GM20431 (cell line): Measurements from ENCODE around the gene IL1RL2.

ENCODE experiments used
- in situ Hi-C: fragments of 300-500 bp; cut with MseI, MboI; formaldehyde crosslinking; loops from one replicate; pipeline ENCODE4 v1.15.0; 2020; ENCODE audit warnings: low sequenced_read_pairs; ENCODE audit not compliant: unreplicated experiment

IL1RL2 gene

DNA sequence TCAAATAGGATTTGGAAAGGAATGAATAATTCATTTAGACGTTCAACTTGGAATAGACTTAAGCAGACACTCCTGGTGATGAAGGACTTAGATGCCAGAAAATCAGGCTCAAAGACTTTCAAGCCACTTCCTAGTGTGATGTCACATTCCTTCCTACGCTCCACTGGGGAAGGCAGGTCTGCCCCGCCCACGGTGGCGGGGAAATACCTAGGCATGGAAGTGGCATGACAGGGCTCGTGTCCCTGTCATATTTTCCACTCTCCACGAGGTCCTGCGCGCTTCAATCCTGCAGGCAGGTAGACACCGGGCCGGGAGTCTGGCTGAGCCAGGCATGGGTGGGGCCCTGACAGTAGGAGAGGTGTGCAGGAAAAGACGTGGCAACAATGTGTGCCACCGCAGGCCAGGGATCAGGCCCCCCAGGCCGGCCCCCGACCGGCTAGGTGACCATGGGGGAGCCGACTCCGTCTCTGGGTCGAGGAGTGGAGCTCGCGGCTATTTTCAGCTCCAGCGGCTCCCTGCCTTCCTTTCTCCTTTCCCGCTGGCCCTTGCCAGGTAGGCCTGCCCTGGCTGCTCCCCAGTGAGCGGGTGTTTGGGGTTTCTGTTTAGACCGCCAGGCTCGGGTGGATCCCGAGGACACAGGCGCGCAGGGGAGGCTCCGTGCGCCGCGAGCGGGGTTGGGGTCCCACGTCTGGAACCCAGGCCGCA is at the start of gene IL1RL2:
TSS of gene IL1RL2 (plus strand) at position 233 of the 705 bp plus-strand sequence. CDS start 845 bp downstream, outside the sequence.
- in situ Hi-C loops, result no loop called here

GRCh38 chr2:102137138-102137537 is 49.7 kb upstream of the IL1RL2 start:
- in situ Hi-C loops, result no loop called here

DNA sequence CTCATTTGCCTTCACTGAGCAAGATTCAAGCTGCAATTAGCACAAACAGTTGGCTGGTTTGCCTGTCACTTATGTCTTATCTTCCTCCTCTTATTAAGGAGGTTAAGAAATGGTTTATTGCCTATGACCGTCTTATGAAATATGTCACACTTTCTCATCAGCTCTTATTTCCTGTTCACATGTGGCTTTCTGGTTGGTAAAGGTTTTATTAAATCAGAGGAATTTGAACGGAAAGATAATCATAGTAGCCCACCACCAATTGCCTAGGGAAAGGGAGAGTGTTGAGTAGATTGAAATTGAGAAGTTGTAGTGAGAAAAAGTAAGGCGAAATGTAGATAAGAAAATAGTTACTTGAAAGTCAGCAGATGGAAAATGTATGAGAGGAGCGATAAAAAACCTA is 48.5 kb upstream of the IL1RL2 start:
- in situ Hi-C loops, result no loop called here

DNA sequence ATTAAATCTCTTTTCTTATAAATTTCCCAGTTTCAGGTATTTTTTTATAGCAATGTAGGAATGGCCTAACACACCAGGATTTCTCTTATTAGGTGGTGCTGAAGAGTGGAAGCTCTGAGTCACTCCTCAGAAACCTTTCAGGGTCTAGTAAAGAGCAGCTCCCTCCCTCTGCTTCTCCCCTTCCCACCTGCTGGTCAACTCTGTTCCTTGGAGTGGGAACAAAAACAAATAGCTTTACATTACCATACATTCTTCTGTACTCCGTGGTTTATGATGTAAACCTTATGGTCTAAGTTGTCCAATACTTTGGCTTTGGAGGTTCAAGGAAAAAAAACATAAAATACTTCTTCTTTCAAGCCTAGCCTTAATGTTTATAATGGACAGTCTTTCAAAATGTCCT is 47.0 kb upstream of the IL1RL2 start:
- in situ Hi-C loops, result no loop called here

DNA sequence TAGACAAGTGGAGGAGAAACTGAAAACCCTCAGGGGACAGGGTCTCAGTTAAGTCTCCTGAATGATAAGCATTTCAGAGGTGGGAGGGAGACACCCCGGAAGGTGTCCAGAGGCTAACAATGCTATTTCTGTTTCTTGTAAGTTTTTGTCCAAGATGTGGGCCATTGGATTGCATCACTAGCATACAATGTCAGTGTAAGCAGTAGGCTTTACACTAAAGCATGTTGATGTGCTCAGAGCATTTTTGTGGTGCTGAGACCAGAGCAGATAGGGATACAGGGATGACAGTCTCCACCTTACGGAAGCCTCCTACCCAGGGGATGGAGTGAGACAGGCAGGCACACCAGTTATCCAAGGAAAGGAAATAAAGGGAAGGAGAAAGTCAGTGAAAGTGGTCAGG is 46.4 kb upstream of the IL1RL2 start:
- in situ Hi-C loops, result no loop called here

- in situ Hi-C loops, result no loop called here
These were observed 45.5 kb upstream of the IL1RL2 start for GRCh38 chr2:102141011-102141943.

GRCh38 chr2:102141970-102142828 is 44.6 kb upstream of the IL1RL2 start, which contains the start of gene IL1R1:
IL1R1 (plus strand) TSS chr2:102142746; CDS start chr2:102157725, 14,979 bp downstream.
- in situ Hi-C loops, result no loop called here

- in situ Hi-C loops, result no loop called here
These were observed 43.9 kb upstream of the IL1RL2 start for GRCh38 chr2:102142829-102143449.

DNA sequence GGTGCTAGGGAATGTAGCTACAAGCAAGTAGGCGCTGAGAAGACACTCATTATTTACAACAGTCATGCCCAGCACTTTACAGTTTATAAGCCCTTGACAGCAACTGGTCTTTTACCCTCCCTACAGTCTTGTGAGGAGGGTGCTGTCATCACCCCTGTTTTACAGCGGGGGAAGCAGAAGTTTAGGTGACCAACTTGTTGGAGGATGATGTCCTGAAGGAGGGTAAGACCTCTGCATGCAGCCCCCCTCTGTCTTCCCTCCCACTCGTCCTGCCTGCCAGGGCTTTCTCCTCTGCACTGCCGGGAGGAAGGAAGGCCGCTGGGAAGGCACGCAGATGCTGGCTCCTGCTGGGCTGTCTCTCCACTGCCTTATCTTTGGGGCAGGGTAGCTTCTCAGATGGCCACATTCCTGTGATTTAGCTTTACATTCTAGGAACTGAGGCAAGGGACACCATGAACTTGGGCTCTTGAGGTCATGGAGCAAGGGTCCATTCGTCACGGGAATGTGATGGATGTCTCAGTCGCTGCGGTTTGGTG is 43.3 kb upstream of the IL1RL2 start:
- in situ Hi-C loops, result no loop called here

GRCh38 chr2:102144128-102144527 is 42.7 kb upstream of the IL1RL2 start:
- in situ Hi-C loops, result no loop called here

- in situ Hi-C loops, result no loop called here
These were observed 41.7 kb upstream of the IL1RL2 start for GRCh38 chr2:102145107-102145506.

DNA sequence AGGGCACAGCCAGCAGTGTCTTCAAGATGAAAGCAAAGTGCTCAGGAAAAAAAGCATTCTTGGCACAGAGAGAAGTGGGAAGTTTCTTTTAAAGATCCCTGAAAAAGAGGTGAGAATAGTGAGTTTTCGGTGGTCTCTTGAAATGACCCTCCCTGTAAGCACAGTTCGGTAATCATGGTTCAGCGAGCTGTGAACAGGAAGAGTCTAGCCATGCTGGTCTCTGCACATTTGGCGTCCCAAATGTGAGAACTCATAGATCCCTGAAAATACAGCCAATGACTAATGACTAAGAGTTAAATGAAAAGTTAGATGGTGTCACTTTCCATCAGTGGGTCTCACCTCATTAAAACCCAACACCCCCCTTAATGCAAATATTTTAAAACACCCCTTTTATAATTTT is 40.9 kb upstream of the IL1RL2 start:
- in situ Hi-C loops, result no loop called here

DNA sequence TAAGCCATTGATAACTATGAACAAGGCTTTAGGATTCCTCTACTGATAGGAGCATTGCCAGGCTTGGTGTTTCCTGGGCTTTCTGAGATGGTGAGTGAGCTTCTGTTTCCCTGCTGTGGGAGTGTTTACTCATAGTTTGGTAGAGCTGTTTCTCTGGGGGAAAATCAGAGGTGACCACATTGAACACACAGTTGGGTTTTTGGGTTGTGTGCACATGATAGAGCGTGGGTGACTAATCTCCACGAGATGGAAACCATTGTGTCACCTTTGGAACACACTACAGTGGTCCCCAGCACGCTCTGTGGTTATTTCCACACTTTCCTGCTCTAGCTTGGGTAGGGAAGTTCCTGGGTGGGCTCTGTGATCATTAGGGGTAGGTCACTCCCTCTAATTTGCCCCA is 38.9 kb upstream of the IL1RL2 start:
- in situ Hi-C loops, result no loop called here

DNA sequence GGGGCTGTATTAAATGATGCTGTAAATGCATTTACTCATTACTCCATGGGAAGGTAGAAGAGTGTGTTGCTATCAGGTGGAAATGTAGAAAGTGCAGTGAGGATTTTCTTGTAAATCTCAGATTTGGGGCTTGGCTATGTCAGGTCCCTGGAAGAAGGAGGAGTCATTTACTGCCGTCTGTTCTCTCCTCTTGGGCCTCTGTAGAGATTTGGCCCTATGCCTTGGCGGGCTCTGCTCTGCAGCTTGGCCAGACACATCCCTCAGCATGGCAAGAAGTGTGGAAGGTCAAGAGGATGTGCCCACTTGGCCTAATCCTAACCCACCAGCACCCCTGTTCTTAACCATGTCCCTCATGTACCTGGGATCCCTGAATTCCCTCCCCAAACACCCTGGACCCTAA is 37.6 kb upstream of the IL1RL2 start:
- in situ Hi-C loops, result no loop called here

DNA sequence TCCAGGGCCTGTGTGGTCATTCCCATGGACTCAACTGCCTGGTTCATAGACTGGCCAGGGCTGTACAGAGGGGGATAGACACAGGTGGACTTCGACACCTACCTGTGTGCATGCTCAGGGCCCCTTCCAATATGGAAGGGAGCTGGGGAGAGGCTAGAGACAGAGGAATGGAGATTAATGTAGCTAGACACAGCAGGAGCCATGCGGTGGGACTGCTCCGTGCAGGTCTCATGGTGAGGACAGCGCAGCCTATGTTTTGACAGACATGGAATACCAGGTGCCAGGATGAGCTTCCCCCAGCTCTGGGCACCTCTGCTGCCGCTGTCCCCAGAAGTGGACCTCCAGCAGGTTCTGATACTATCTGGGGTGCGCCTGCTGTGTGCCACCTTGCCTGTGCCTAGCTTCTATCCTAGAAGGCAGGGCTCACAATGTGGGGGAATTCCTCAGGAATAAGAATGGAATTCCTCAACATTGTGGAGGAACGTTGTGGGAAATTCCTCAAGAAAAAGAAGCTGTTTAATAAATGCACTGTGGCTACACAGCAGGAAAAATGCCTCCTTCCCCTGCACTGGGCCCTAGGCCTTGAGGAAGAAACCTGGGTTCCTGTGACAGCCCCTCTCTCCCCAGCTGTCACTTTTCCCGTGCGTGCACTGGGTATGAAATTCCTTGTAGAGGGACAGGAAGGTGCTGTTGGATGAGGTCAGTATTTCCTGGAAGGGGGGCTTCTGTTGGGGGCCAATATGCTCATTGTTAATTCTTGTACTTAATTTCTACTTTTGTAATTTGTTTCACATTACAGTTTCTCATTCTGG is 37.0 kb upstream of the IL1RL2 start:
- in situ Hi-C loops, result no loop called here

DNA sequence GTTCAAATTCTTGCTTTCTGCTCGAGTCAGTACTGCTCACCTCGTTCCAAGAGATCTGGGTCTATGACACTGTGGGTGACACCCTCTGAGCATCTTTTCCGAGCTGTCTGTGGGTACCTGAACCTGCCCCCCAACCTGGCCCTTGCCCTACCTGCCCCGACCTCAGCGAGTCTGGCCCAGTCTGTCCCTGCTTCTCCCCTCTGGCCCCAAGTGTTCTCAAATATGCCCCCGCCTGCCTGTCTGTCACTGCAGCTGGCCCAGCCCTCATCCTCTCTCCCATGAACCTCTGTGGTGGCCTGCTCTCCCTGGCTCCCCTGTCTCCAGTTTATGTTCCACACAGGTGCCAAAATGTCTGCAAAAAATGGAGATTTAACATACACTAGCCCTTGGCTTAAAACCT is 32.5 kb upstream of the IL1RL2 start:
- in situ Hi-C loops, result no loop called here

- in situ Hi-C loops, result no loop called here
These were observed 31.7 kb upstream of the IL1RL2 start for GRCh38 chr2:102154946-102155702.
